Activated naive CD8-positive, alpha-beta T cell (primary cell): ENCODE data around the gene TSPAN32.
"Not testable (repeated sequence)": the region's sequence is repeated elsewhere in the genome, so short reads cannot be mapped to it uniquely, and the experiment has no call there.

Source experiments
- H3K27ac Mint-ChIP-seq: one replicate; pipeline ENCODE4 v1.8.0; 2021; ENCODE audit warnings: mixed read lengths
- H3K27me3 Mint-ChIP-seq: one replicate; pipeline ENCODE4 v1.8.0; 2021; ENCODE audit warnings: mixed read lengths
- H3K36me3 Mint-ChIP-seq: one replicate; pipeline ENCODE4 v1.8.0; 2021; ENCODE audit warnings: mixed read lengths
- H3K4me1 Mint-ChIP-seq: one replicate; pipeline ENCODE4 v1.8.0; 2021; ENCODE audit warnings: low read depth, mixed read lengths
- H3K4me3 Mint-ChIP-seq: one replicate; pipeline ENCODE4 v1.8.0; 2021; ENCODE audit warnings: mild to moderate bottlenecking, mixed read lengths
- H3K9me3 Mint-ChIP-seq: one replicate; pipeline ENCODE4 v1.8.0; 2021; ENCODE audit warnings: low read depth, mixed read lengths

The TSPAN32 gene

GRCh38 chr11:2360081-2360642 lies 58.3 kb downstream of the TSPAN32 start:
- H3K27me3 Mint-ChIP-seq = no peaks in the 10 kb centered on the region
- no peaks in the 10 kb centered on the region for H3K36me3 Mint-ChIP-seq

GRCh38 chr11:2361565-2361964 lies 59.8 kb downstream of the TSPAN32 start:
- H3K4me3 Mint-ChIP-seq = no peak overlapping the region
- H3K27ac Mint-ChIP-seq = no peak overlapping the region
- H3K4me1 Mint-ChIP-seq = no peaks in the 10 kb centered on the region
- H3K27me3 Mint-ChIP-seq = no peaks in the 10 kb centered on the region
- H3K9me3 Mint-ChIP-seq = no peaks in the 10 kb centered on the region
- H3K36me3 Mint-ChIP-seq = no peaks in the 10 kb centered on the region

More at GRCh38 chr11:2360081-2360642, 58.3 kb downstream of the TSPAN32 start:
- H3K4me3 Mint-ChIP-seq = no peak overlapping the region
- H3K9me3 Mint-ChIP-seq = no peaks in the 10 kb centered on the region
- no peak overlapping the region for H3K27ac Mint-ChIP-seq
- no peaks in the 10 kb centered on the region for H3K4me1 Mint-ChIP-seq

GRCh38 chr11:2362414-2362813 lies 60.6 kb downstream of the TSPAN32 start:
- no peaks in the 10 kb centered on the region for H3K9me3 Mint-ChIP-seq
- H3K27me3 Mint-ChIP-seq = no peaks in the 10 kb centered on the region
- no peak overlapping the region for H3K4me3 Mint-ChIP-seq
- H3K36me3 Mint-ChIP-seq = no peaks in the 10 kb centered on the region
- no peaks in the 10 kb centered on the region for H3K4me1 Mint-ChIP-seq
- no peak overlapping the region for H3K27ac Mint-ChIP-seq

GRCh38 chr11:2363130-2363529 lies 61.3 kb downstream of the TSPAN32 start:
- no peak overlapping the region for H3K27ac Mint-ChIP-seq
- H3K9me3 Mint-ChIP-seq = no peaks in the 10 kb centered on the region
- no peaks in the 10 kb centered on the region for H3K4me1 Mint-ChIP-seq
- no peak overlapping the region for H3K4me3 Mint-ChIP-seq
- no peaks in the 10 kb centered on the region for H3K36me3 Mint-ChIP-seq
- no peaks in the 10 kb centered on the region for H3K27me3 Mint-ChIP-seq

GRCh38 chr11:2363577-2364370 lies 62.0 kb downstream of the TSPAN32 start:
- Mint-ChIP-seq H3K4me3 (no peak overlapping the region), H3K36me3 (no peaks in the 10 kb centered on the region), H3K4me1 (no peaks in the 10 kb centered on the region), H3K27ac (no peak overlapping the region), H3K9me3 (no peaks in the 10 kb centered on the region), H3K27me3 (no peaks in the 10 kb centered on the region)

- H3K27me3 Mint-ChIP-seq, H3K4me3 Mint-ChIP-seq, H3K36me3 Mint-ChIP-seq, H3K9me3 Mint-ChIP-seq, H3K27ac Mint-ChIP-seq, H3K4me1 Mint-ChIP-seq: not testable (repeated sequence)
Observed at GRCh38 chr11:2364386-2364785, 62.6 kb downstream of the TSPAN32 start.

- no peak overlapping the region for H3K4me3 Mint-ChIP-seq
- no peaks in the 10 kb centered on the region for H3K4me1 Mint-ChIP-seq
- no peak overlapping the region for H3K27ac Mint-ChIP-seq
- H3K9me3 Mint-ChIP-seq = no peaks in the 10 kb centered on the region
- no peaks in the 10 kb centered on the region for H3K36me3 Mint-ChIP-seq
- no peaks in the 10 kb centered on the region for H3K27me3 Mint-ChIP-seq
Observed at GRCh38 chr11:2365571-2366210, 63.9 kb downstream of the TSPAN32 start.

- H3K4me3 Mint-ChIP-seq = no peak overlapping the region
- H3K9me3 Mint-ChIP-seq = no peaks in the 10 kb centered on the region
- H3K4me1 Mint-ChIP-seq = no peaks in the 10 kb centered on the region
- no peaks in the 10 kb centered on the region for H3K27me3 Mint-ChIP-seq
- H3K27ac Mint-ChIP-seq = no peak overlapping the region
- no peaks in the 10 kb centered on the region for H3K36me3 Mint-ChIP-seq
Observed at GRCh38 chr11:2366276-2366675, 64.5 kb downstream of the TSPAN32 start.

- H3K9me3 Mint-ChIP-seq = no peaks in the 10 kb centered on the region
- H3K4me3 Mint-ChIP-seq = no peak overlapping the region
- no peaks in the 10 kb centered on the region for H3K4me1 Mint-ChIP-seq
- no peak overlapping the region for H3K27ac Mint-ChIP-seq
- H3K27me3 Mint-ChIP-seq = no peaks in the 10 kb centered on the region
- H3K36me3 Mint-ChIP-seq = no peaks in the 10 kb centered on the region
Observed at GRCh38 chr11:2366733-2367132, 64.9 kb downstream of the TSPAN32 start.

GRCh38 chr11:2367266-2368160 lies 65.7 kb downstream of the TSPAN32 start:
- Mint-ChIP-seq H3K4me1 (no peaks in the 10 kb centered on the region), H3K36me3 (no peaks in the 10 kb centered on the region), H3K4me3 (no peak overlapping the region), H3K27ac (no peak overlapping the region), H3K9me3 (no peaks in the 10 kb centered on the region), H3K27me3 (no peaks in the 10 kb centered on the region)
